Measurements from ENCODE around the gene IL1RL1.

DNA sequence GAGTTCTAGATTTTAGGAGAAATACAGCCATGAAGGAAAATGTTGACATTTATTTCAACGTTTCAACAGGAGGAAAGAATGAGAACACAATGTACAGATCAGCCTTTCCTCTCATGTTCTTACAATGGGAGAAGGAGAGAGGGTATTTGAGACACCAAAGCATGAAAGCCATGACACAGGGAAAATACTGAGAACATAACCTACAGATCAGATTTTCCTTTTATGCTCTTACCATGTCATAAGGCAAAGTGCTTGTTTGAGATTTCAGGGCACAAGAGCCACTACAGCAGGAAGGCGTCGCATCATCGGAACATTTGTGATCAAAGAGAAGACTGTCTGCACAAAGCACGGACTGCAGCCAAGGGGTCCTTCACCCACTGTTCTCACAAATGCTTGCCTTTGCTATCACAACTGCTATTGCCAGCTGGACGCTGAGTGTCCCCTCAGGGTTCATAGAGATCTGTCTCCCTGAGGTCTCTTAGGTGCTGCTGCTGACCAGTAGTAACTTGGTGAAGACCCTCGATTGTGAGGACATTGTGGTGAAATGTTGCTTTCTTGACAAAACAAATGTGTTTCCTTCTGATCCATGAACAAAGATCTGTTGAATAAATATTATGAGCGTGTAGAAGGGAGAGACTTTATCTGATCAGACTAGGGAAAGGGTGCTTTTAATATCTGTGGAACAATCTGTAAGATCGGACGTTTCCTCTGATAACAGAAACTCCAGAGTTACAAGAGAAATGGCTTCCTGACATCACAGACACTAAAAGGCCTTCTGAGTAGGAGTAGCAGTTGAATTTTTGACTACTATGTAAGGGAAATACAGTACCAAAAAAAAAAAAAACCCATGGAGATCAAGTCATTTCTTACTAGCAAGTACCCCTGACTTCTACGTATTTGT lies 6.4 kb upstream of the IL1RL1 start:
- TF ChIP-seq CTCF (conservative IDR thresholded peaks at IDR 0.05 in 1 of 2, IDR thresholded peaks at IDR 0.05 in 1 of 2; ENCODE audit: extremely low read depth in 1 of 2, insufficient read depth in 1 of 2, low read depth in 1 of 2, low read length in 2 of 2) (no peak), EZH2 (IDR thresholded peaks at IDR 0.05; ENCODE audit: borderline replicate concordance, low read length) (no peak)
